Mesenchymal stem cell (in vitro differentiated cells and primary cell): ENCODE measurements around the gene SLC37A4.
A peak's percentile ranks its signal among the peaks of the same experiment; 100 is the strongest.

Experiments used
- DNase-seq: peaks from one replicate; pipeline ENCODE4 v3.0.0-alpha.2; 2013
- H2AFZ ChIP-seq: one replicate; pipeline ENCODE4 v1.6.1; 2013; ENCODE audit warnings: low read depth, mild to moderate bottlenecking, control low read depth, inconsistent platforms, low read length, moderate library complexity
- H2AK5ac ChIP-seq: 2 replicates; pipeline ENCODE4 v1.6.1; 2013; ENCODE audit warnings: low read length, moderate library complexity, mild to moderate bottlenecking, inconsistent platforms; ENCODE audit not compliant: severe bottlenecking
- H2BK120ac ChIP-seq: one replicate; pipeline ENCODE4 v1.6.1; 2013; ENCODE audit warnings: low read depth, mild to moderate bottlenecking, inconsistent platforms, low read length, moderate library complexity
- H2BK12ac ChIP-seq, 2 experiments: one replicate each; pipeline ENCODE4 v1.6.1; 2013; ENCODE audit warnings: inconsistent platforms in 2 of 2, low read length in 2 of 2, mild to moderate bottlenecking in 2 of 2, moderate library complexity in 2 of 2, control low read depth in 1 of 2
- H2BK15ac ChIP-seq: one replicate; pipeline ENCODE4 v1.6.1; 2013; ENCODE audit warnings: mild to moderate bottlenecking, low read depth, inconsistent platforms; ENCODE audit not compliant: poor library complexity, severe bottlenecking
- H2BK5ac ChIP-seq: 2 replicates; pipeline ENCODE4 v1.6.1; 2013; ENCODE audit warnings: low read depth, mild to moderate bottlenecking, low read length, control low read depth, inconsistent platforms; ENCODE audit not compliant: poor library complexity, severe bottlenecking
- H3K14ac ChIP-seq, 2 experiments: one replicate each; pipeline ENCODE4 v1.6.1; 2013; ENCODE audit warnings: inconsistent platforms in 2 of 2, low read length in 2 of 2, control low read depth in 1 of 2, mild to moderate bottlenecking in 1 of 2, moderate library complexity in 1 of 2
- H3K18ac ChIP-seq, 2 experiments: one replicate each; pipeline ENCODE4 v1.6.1; 2013; ENCODE audit warnings: inconsistent platforms in 2 of 2, low read length in 2 of 2, control low read depth in 1 of 2, low read depth in 1 of 2, mild to moderate bottlenecking in 1 of 2
- H3K23ac ChIP-seq, 2 experiments: one replicate each; pipeline ENCODE4 v1.6.1; 2013; ENCODE audit warnings: inconsistent platforms in 2 of 2, low read length in 2 of 2, mild to moderate bottlenecking in 2 of 2, moderate library complexity in 2 of 2, control low read depth in 1 of 2
- H3K27ac ChIP-seq: 2 replicates; pipeline ENCODE4 v1.5.1; 2013; ENCODE audit warnings: mild to moderate bottlenecking, moderate library complexity, low read length, control low read depth, inconsistent platforms; ENCODE audit not compliant: poor library complexity, severe bottlenecking
- H3K27me3 ChIP-seq, 2 experiments: 2 replicates each; pipeline versions ENCODE4 v1.6.1 to v1.7.0; 2013; ENCODE audit warnings: low read length in 2 of 2, mild to moderate bottlenecking in 2 of 2, moderate library complexity in 2 of 2, control low read depth in 1 of 2, inconsistent platforms in 1 of 2; ENCODE audit not compliant: control insufficient read depth in 1 of 2, insufficient read depth in 1 of 2
- H3K36me3 ChIP-seq, 2 experiments: 2 replicates each; pipeline versions ENCODE4 v1.6.1 to v1.7.0; 2013; ENCODE audit warnings: low read length in 2 of 2, control low read depth in 1 of 2, inconsistent platforms in 1 of 2, low read depth in 1 of 2, mild to moderate bottlenecking in 1 of 2; ENCODE audit not compliant: insufficient read depth in 2 of 2, control insufficient read depth in 1 of 2
- H3K4ac ChIP-seq, 2 experiments: one replicate each; pipeline ENCODE4 v1.6.1; 2013; ENCODE audit warnings: inconsistent platforms in 2 of 2, low read length in 2 of 2, mild to moderate bottlenecking in 2 of 2, moderate library complexity in 2 of 2, control low read depth in 1 of 2, low read depth in 1 of 2
- H3K4me1 ChIP-seq: 2 replicates; pipeline ENCODE4 v1.6.1; 2013; ENCODE audit warnings: low read depth, low read length, control low read depth; ENCODE audit not compliant: control insufficient read depth, insufficient read depth
- H3K4me2 ChIP-seq: 2 replicates; pipeline ENCODE4 v1.6.1; 2013; ENCODE audit warnings: low read length, mild to moderate bottlenecking, inconsistent platforms; ENCODE audit not compliant: poor library complexity, severe bottlenecking
- H3K4me3 ChIP-seq, 2 experiments: 2 replicates each; pipeline versions ENCODE4 v1.5.1 to v1.7.0; 2013; ENCODE audit warnings: low read length in 2 of 2, mild to moderate bottlenecking in 2 of 2, control low read depth in 1 of 2, low read depth in 1 of 2; ENCODE audit not compliant: insufficient read depth in 1 of 2
- H3K79me1 ChIP-seq: replicated peaks from 2 replicates; pipeline ENCODE4 v1.6.1; 2013; ENCODE audit warnings: mild to moderate bottlenecking, control low read depth, low read length, inconsistent platforms; ENCODE audit not compliant: poor library complexity, severe bottlenecking
- H3K9ac ChIP-seq: 2 replicates; pipeline ENCODE4 v1.7.0; 2013; ENCODE audit warnings: mild to moderate bottlenecking, low read length, moderate library complexity
- H3K9me3 ChIP-seq: 2 replicates; pipeline ENCODE4 v1.7.0; 2013; ENCODE audit warnings: mild to moderate bottlenecking, low read length; ENCODE audit not compliant: control insufficient read depth
- H4K8ac ChIP-seq: one replicate; pipeline ENCODE4 v1.6.1; 2013; ENCODE audit warnings: inconsistent platforms, mild to moderate bottlenecking, low read length, moderate library complexity
- H4K91ac ChIP-seq: one replicate; pipeline ENCODE4 v1.6.1; 2013; ENCODE audit warnings: mild to moderate bottlenecking, low read length, inconsistent platforms
- whole genome bisulfite sequencing: methylation state at CpG from one replicate; pipeline ENCODE4 v1.1.7; 2013; ENCODE audit warnings: mixed read lengths; 5-methylcytosine and 5-hydroxymethylcytosine counted together

The SLC37A4 gene

GRCh38 chr11:119011476-119012053 lies 19.1 kb downstream of the SLC37A4 start:
- H2BK5ac ChIP-seq: no peak overlapping the region
- H3K36me3 ChIP-seq: peaks cover 46 to 86% of the 10 kb centered on the region in 2 experiments
- no peak overlapping the region for H3K4me3 ChIP-seq
- H2AFZ ChIP-seq: no peak overlapping the region
- H3K14ac ChIP-seq: no peak overlapping the region
- WGBS: 97% methylated on average over 6 of the region's 6 CpGs
- H2BK120ac ChIP-seq: no peak overlapping the region
- no peak for DNase-seq
- H3K9me3 ChIP-seq: no peaks in the 10 kb centered on the region
- H3K18ac ChIP-seq: no peak overlapping the region
- no peak overlapping the region for H4K91ac ChIP-seq
- H3K27ac ChIP-seq: no peak overlapping the region
- peaks cover 5% of the 10 kb centered on the region for H3K4me1 ChIP-seq
- no peak overlapping the region for H3K4me2 ChIP-seq
- H3K9ac ChIP-seq: no peak overlapping the region
- H2BK12ac ChIP-seq: no peak overlapping the region
- no peak overlapping the region for H3K23ac ChIP-seq
- no peaks in the 10 kb centered on the region for H3K27me3 ChIP-seq
- peaks cover 9% of the 10 kb centered on the region for H3K79me1 ChIP-seq
- no peak overlapping the region for H3K4ac ChIP-seq
- H2AK5ac ChIP-seq: no peak overlapping the region
- H2BK15ac ChIP-seq: no peak overlapping the region
- H4K8ac ChIP-seq: no peak overlapping the region

GRCh38 chr11:119006656-119007055 lies 24.0 kb downstream of the SLC37A4 start:
- Histone ChIP-seq H3K4ac (no peak overlapping the region), H3K79me1 (peaks cover 13% of the 10 kb centered on the region)
- WGBS: 97% methylated on average over 3 of the region's 4 CpGs

GRCh38 chr11:119000906-119001305 lies 29.8 kb downstream of the SLC37A4 start:
- Histone ChIP-seq H2AK5ac (no peak overlapping the region), H3K27me3 (no peaks in the 10 kb centered on the region), H2BK5ac (no peak overlapping the region), H2BK15ac (no peak overlapping the region), H3K4me3 (no peak overlapping the region), H3K4me1 (peaks cover 6% of the 10 kb centered on the region), H2BK12ac (no peak overlapping the region), H3K27ac (no peak overlapping the region), H3K14ac (no peak overlapping the region), H3K18ac (no peak overlapping the region), H3K79me1 (peaks cover 20% of the 10 kb centered on the region), H3K9ac (peak overlapping the region; percentile 10), H2BK120ac (no peak overlapping the region), H3K9me3 (no peaks in the 10 kb centered on the region), H3K23ac (no peak overlapping the region), H3K36me3 (peaks cover 14 to 53% of the 10 kb centered on the region in 2 experiments), H3K4ac (no peak overlapping the region), H4K91ac (no peak overlapping the region), H3K4me2 (no peak overlapping the region), H4K8ac (no peak overlapping the region), H2AFZ (no peak overlapping the region)
- no CpG with 5 or more reads among the region's 1 CpG for WGBS
- peak; percentile 23 for DNase-seq

More at GRCh38 chr11:119006656-119007055, 24.0 kb downstream of the SLC37A4 start:
- no peaks in the 10 kb centered on the region for H3K27me3 ChIP-seq
- H2AK5ac ChIP-seq: no peak overlapping the region
- no peak overlapping the region for H3K14ac ChIP-seq
- no peak for DNase-seq
- no peak overlapping the region for H3K27ac ChIP-seq
- no peak overlapping the region for H3K4me3 ChIP-seq
- no peak overlapping the region for H2AFZ ChIP-seq
- H3K23ac ChIP-seq: no peak overlapping the region
- no peaks in the 10 kb centered on the region for H3K9me3 ChIP-seq
- H3K4me1 ChIP-seq: no peaks in the 10 kb centered on the region
- no peak overlapping the region for H2BK120ac ChIP-seq
- no peak overlapping the region for H4K8ac ChIP-seq
- H2BK5ac ChIP-seq: no peak overlapping the region
- H4K91ac ChIP-seq: no peak overlapping the region
- H3K9ac ChIP-seq: no peak overlapping the region
- no peak overlapping the region for H2BK15ac ChIP-seq
- H2BK12ac ChIP-seq: no peak overlapping the region
- H3K36me3 ChIP-seq: peaks cover 33 to 73% of the 10 kb centered on the region in 2 experiments
- no peak overlapping the region for H3K18ac ChIP-seq
- no peak overlapping the region for H3K4me2 ChIP-seq

- 13% methylated on average over 3 of the region's 6 CpGs for WGBS
- peak; percentile 68 for DNase-seq
- H2AFZ ChIP-seq: peak overlapping the region; percentile 43
Measured at GRCh38 chr11:118998822-118999221, 31.9 kb downstream of the SLC37A4 start.

More at GRCh38 chr11:118998822-118999221, 31.9 kb downstream of the SLC37A4 start:
- Histone ChIP-seq H4K91ac (no peak overlapping the region), H2BK15ac (no peak overlapping the region), H3K23ac (no peak overlapping the region), H3K18ac (no peak overlapping the region), H3K9ac (peak overlapping the region; percentile 94), H2BK5ac (no peak overlapping the region), H3K27me3 (no peaks in the 10 kb centered on the region), H3K4me3 (peak overlapping the region; percentile 65 to 95), H2BK120ac (no peak overlapping the region), H3K79me1 (peaks cover 18% of the 10 kb centered on the region), H3K36me3 (peaks cover 14 to 41% of the 10 kb centered on the region in 2 experiments), H3K9me3 (no peaks in the 10 kb centered on the region), H3K4me2 (peak overlapping the region; percentile 80), H3K4me1 (peaks cover 6% of the 10 kb centered on the region), H3K14ac (peak overlapping the region in 1 of 2 experiments; percentile 55), H2AK5ac (peak overlapping the region; percentile 17), H3K4ac (peak overlapping the region; percentile 57 to 63), H4K8ac (no peak overlapping the region), H2BK12ac (peak overlapping the region in 1 of 2 experiments; percentile 68), H3K27ac (peak overlapping the region; percentile 73)
